Neural cell (in vitro differentiated cells): ENCODE data around the gene GCK.

Source experiments
- EZH2 ChIP-seq: fragments of 200-600, 300-800 bp; shearing (Covaris generic), sonication (generic); IDR thresholded peaks from 2 replicates; pipeline ENCODE4 v1.6.1; 2014; ENCODE audit warnings: antibody characterized with exemption, low read length, borderline replicate concordance, mild to moderate bottlenecking; ENCODE audit not compliant: insufficient read depth, poor library complexity, severe bottlenecking
- MXI1 ChIP-seq: fragments of 450-650 bp; conservative IDR thresholded peaks from 2 replicates; pipeline ENCODE4 v1.6.1; 2014; ENCODE audit warnings: antibody characterized with exemption, mild to moderate bottlenecking; ENCODE audit not compliant: poor library complexity, severe bottlenecking
- POLR2AphosphoS5 ChIP-seq: IDR thresholded peaks from 2 replicates; pipeline ENCODE4 v1.6.1; 2012
- RAD21 ChIP-seq: fragments of 450-650 bp; conservative IDR thresholded peaks from 2 replicates; pipeline ENCODE4 v1.6.1; 2014; ENCODE audit warnings: antibody characterized with exemption, mild to moderate bottlenecking, moderate library complexity
- SMC3 ChIP-seq: fragments of 450-650 bp; conservative IDR thresholded peaks from 2 replicates; pipeline ENCODE4 v1.6.1; 2014; ENCODE audit warnings: antibody characterized with exemption, mild to moderate bottlenecking, moderate library complexity; ENCODE audit not compliant: poor library complexity
- TAF1 ChIP-seq: IDR thresholded peaks from 2 replicates; pipeline ENCODE4 v1.6.1; 2012; ENCODE audit warnings: low read depth
- TF ChIP-seq, protein P1 (sequence below): fragments of 450-650 bp; IDR thresholded peaks from 2 replicates; pipeline ENCODE4 v1.5.1; 2014; ENCODE audit warnings: antibody characterized with exemption, mild to moderate bottlenecking, moderate library complexity; ENCODE audit not compliant: poor library complexity, severe bottlenecking
- TF ChIP-seq, protein P2 (sequence below): IDR thresholded peaks from 2 replicates; pipeline ENCODE4 v1.6.1; 2012; ENCODE audit warnings: borderline replicate concordance

DNA sequence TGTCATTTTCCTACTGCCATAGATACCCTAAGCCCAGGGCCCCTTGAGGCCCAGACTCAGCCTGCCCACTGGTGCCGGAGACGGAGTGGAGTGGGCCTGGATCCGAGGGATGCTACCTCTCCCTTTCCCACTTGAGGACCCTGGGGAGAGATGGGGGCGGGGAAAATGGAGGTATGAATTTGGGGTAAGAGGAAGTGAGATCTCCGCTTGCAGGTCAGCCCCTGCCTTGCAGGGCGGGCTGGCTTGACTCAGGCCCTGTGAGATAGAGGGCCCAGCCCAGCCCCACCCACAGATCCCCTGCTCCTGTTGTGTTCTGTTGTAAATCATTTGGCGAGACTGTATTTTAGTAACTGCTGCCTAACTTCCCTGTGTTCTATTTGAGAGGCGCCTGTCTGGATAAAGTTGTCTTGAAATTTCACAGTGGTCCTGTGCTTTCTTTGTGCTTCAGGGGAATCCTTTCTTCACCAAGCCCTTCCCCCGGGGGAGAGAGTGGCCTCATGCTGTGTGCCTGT is 24.7 kb upstream of the GCK start:
- TF ChIP-seq POLR2AphosphoS5 = no peak
- TF ChIP-seq EZH2 = no peak
- TF ChIP-seq, protein P1, sequence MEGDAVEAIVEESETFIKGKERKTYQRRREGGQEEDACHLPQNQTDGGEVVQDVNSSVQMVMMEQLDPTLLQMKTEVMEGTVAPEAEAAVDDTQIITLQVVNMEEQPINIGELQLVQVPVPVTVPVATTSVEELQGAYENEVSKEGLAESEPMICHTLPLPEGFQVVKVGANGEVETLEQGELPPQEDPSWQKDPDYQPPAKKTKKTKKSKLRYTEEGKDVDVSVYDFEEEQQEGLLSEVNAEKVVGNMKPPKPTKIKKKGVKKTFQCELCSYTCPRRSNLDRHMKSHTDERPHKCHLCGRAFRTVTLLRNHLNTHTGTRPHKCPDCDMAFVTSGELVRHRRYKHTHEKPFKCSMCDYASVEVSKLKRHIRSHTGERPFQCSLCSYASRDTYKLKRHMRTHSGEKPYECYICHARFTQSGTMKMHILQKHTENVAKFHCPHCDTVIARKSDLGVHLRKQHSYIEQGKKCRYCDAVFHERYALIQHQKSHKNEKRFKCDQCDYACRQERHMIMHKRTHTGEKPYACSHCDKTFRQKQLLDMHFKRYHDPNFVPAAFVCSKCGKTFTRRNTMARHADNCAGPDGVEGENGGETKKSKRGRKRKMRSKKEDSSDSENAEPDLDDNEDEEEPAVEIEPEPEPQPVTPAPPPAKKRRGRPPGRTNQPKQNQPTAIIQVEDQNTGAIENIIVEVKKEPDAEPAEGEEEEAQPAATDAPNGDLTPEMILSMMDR = no peak
- no peak for TF ChIP-seq RAD21
- no peak for TF ChIP-seq SMC3
- TF ChIP-seq, protein P2, sequence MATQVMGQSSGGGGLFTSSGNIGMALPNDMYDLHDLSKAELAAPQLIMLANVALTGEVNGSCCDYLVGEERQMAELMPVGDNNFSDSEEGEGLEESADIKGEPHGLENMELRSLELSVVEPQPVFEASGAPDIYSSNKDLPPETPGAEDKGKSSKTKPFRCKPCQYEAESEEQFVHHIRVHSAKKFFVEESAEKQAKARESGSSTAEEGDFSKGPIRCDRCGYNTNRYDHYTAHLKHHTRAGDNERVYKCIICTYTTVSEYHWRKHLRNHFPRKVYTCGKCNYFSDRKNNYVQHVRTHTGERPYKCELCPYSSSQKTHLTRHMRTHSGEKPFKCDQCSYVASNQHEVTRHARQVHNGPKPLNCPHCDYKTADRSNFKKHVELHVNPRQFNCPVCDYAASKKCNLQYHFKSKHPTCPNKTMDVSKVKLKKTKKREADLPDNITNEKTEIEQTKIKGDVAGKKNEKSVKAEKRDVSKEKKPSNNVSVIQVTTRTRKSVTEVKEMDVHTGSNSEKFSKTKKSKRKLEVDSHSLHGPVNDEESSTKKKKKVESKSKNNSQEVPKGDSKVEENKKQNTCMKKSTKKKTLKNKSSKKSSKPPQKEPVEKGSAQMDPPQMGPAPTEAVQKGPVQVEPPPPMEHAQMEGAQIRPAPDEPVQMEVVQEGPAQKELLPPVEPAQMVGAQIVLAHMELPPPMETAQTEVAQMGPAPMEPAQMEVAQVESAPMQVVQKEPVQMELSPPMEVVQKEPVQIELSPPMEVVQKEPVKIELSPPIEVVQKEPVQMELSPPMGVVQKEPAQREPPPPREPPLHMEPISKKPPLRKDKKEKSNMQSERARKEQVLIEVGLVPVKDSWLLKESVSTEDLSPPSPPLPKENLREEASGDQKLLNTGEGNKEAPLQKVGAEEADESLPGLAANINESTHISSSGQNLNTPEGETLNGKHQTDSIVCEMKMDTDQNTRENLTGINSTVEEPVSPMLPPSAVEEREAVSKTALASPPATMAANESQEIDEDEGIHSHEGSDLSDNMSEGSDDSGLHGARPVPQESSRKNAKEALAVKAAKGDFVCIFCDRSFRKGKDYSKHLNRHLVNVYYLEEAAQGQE = no peak
- TF ChIP-seq TAF1 = no peak
- TF ChIP-seq MXI1 = no peak
